Liver (tissue), 3 donors: ENCODE data around the gene HCRTR1.

ENCODE experiments used
- ATF3 ChIP-seq: IDR thresholded peaks from 2 replicates; pipeline ENCODE4 v1.6.1; 2016; ENCODE audit warnings: antibody characterized with exemption
- CTCF ChIP-seq: fragments of 150-350 bp; IDR thresholded peaks from 2 replicates; pipeline ENCODE4 v1.5.1; 2017; ENCODE audit warnings: improper control_type of control experiment, low read depth, low read length; ENCODE audit not compliant: missing input control
- EGR1 ChIP-seq, 2 donors: IDR thresholded peaks; 2 replicates each; pipeline ENCODE4 v1.6.1; 2016 to 2018; ENCODE audit warnings: antibody characterized with exemption in 2 of 2, low read depth in 2 of 2
- GABPA ChIP-seq, 2 donors: IDR thresholded peaks in 1 of 2; conservative IDR thresholded peaks in 1 of 2; 2 replicates each; pipeline ENCODE4 v1.6.1; 2016; ENCODE audit warnings: antibody characterized with exemption in 2 of 2, mild to moderate bottlenecking in 1 of 2, moderate library complexity in 1 of 2
- JUND ChIP-seq, 2 donors: IDR thresholded peaks; 2 replicates each; pipeline ENCODE4 v1.6.1; 2016; ENCODE audit warnings: antibody characterized with exemption in 2 of 2
- REST ChIP-seq: IDR thresholded peaks from 2 replicates; pipeline ENCODE4 v1.6.1; 2016; ENCODE audit warnings: antibody characterized with exemption, mild to moderate bottlenecking
- RXRA ChIP-seq, 2 donors: IDR thresholded peaks; 2 replicates each; pipeline ENCODE4 v1.6.1; 2017 to 2018; ENCODE audit warnings: antibody characterized with exemption in 2 of 2, mild to moderate bottlenecking in 1 of 2
- TAF1 ChIP-seq: conservative IDR thresholded peaks from 2 replicates; pipeline ENCODE4 v1.6.1; 2016; ENCODE audit warnings: antibody characterized with exemption, mild to moderate bottlenecking
- YY1 ChIP-seq: IDR thresholded peaks from 2 replicates; pipeline ENCODE4 v1.6.1; 2016; ENCODE audit warnings: antibody characterized with exemption, mild to moderate bottlenecking
- donor health status: healthy.
- donor health status: healthy.

- TF ChIP-seq CTCF, result no peak
- no peak for TF ChIP-seq GABPA (IDR thresholded peaks at IDR 0.05 in 1 of 2, conservative IDR thresholded peaks at IDR 0.05 in 1 of 2)
- no peak for TF ChIP-seq RXRA (IDR thresholded peaks at IDR 0.05)
- TF ChIP-seq JUND (IDR thresholded peaks at IDR 0.05), result no peak
- TF ChIP-seq ATF3, result no peak
- TF ChIP-seq REST, result no peak
- no peak for TF ChIP-seq YY1
- TF ChIP-seq TAF1, result no peak
- no peak for TF ChIP-seq EGR1 (IDR thresholded peaks at IDR 0.05; ENCODE audit: low read depth in 2 of 2)
These were observed 10.6 kb downstream of the HCRTR1 start for GRCh38 chr1:31627930-31628559.
